Measurements from ENCODE around the gene VASP.

GRCh38 chr19:45471111-45471930 is 36.0 kb upstream of the VASP start:
- TF ChIP-seq ISL1 (CRISPR knock-in tag; IDR thresholded peaks at IDR 0.05) = no peak
- no peak for TF ChIP-seq SNAI2 (CRISPR knock-in tag; IDR thresholded peaks at IDR 0.05)
- TF ChIP-seq ZFP30 (CRISPR knock-in tag; IDR thresholded peaks at IDR 0.05) = no peak
- no peak for TF ChIP-seq ZNF565 (CRISPR knock-in tag; conservative IDR thresholded peaks at IDR 0.05; ENCODE audit: low read depth)
- no peak for TF ChIP-seq OSR1 (CRISPR knock-in tag; IDR thresholded peaks at IDR 0.05)

All from SK-N-SH treated with all-trans-retinoic acid at 6 μM for 48 hours (cell line).